ENCODE data around the gene NNAT.

GRCh38 chr20:37516811-37517750, 4.0 kb upstream of the NNAT start:
- TF ChIP-seq CTCF (IDR thresholded peaks at IDR 0.05) (no peak), POLR2AphosphoS5 (IDR thresholded peaks at IDR 0.05; ENCODE audit: insufficient read depth in 1 of 2, low read depth in 1 of 2) (no peak), POLR2A (IDR thresholded peaks at IDR 0.05) (no peak)
